ENCODE measurements around the gene FHOD3. TPM values are rescaled to one million over a fixed set of nuclear protein-coding genes. Genes with fewer than 3 reads are reported as not detected.

Gene FHOD3
- total and polyA plus RNA-seq, 9 of the 15 experiments (the other 6 are each of a cell fraction or from before 2014, with no cell fraction given) = 0.11 TPM; not detected in 8

DNA sequence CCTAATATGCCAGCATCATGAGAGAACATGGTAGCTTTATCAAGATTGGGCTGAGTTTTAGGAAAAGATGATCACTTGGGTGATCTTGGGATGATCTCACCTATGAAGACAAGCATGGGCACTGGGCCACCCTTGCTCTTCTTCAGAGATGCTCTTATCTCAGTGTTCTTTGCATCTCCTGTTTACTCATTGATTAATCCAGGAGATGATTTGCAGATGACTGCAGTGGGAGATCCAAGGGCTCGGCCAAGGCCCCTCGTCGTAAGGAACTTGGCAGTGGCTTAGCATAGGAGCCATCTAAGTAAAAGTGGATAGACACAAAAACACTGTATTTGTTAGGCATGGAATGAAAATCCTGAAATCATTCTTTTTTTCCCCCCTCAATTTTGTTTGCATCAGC is 228.4 kb downstream of the FHOD3 start:
- in situ Hi-C loops (cut with MboI) = no loop called here
- Histone ChIP-seq H3K9me3 (replicated peaks; ENCODE audit: control insufficient read depth, insufficient read depth, low read depth, low read length) (no peaks in the 10 kb centered on the region), H4K20me1 (replicated peaks; ENCODE audit: control insufficient read depth, insufficient read depth, low read length) (no peaks in the 10 kb centered on the region), H3K27me3 (ENCODE audit: control insufficient read depth in 2 of 2, insufficient read depth in 2 of 2, low read length in 2 of 2) (peaks cover 0 to 7% of the 10 kb centered on the region in 2 experiments; a peak in 1 of 5 replicates), H3K27ac (ENCODE audit: extremely low read depth, low read depth, low read length) (no peak overlapping the region), H3K9me1 (ENCODE audit: control insufficient read depth, insufficient read depth, low read length) (no peaks in the 10 kb centered on the region), H2AFZ (ENCODE audit: low read depth, low read length) (no peak overlapping the region), H3K4me1 (replicated peaks in 1 of 2; ENCODE audit: control insufficient read depth in 2 of 2, insufficient read depth in 2 of 2, low read length in 2 of 2) (no peaks in the 10 kb centered on the region), H3K9ac (ENCODE audit: insufficient read depth in 1 of 2, low read depth in 2 of 2, low read length in 2 of 2) (no peak overlapping the region), H3K4me3 (no peak overlapping the region), H3K79me2 (ENCODE audit: control insufficient read depth, insufficient read depth, low read length) (no peaks in the 10 kb centered on the region), H3K36me3 (ENCODE audit: control insufficient read depth, insufficient read depth, low read length) (no peaks in the 10 kb centered on the region), H3K4me2 (ENCODE audit: insufficient read depth, low read length) (no peak overlapping the region)
- DNase-seq (ENCODE audit: extremely low read depth in 1 of 4, low spot score in 3 of 4) (no peak), FAIRE-seq (no peak), ATAC-seq (no peak)
- CTCF ChIA-PET (ENCODE audit: low intra/inter-chr PET ratio) = no interaction called here
- TF ChIP-seq CHD1 (IDR thresholded peaks at IDR 0.05; ENCODE audit: low read length) (no peak), ZNF316 (IDR thresholded peaks at IDR 0.05) (peak; percentile 51; the same call in 1 of the 2 replicates)
- TF ChIP-seq, protein P1, sequence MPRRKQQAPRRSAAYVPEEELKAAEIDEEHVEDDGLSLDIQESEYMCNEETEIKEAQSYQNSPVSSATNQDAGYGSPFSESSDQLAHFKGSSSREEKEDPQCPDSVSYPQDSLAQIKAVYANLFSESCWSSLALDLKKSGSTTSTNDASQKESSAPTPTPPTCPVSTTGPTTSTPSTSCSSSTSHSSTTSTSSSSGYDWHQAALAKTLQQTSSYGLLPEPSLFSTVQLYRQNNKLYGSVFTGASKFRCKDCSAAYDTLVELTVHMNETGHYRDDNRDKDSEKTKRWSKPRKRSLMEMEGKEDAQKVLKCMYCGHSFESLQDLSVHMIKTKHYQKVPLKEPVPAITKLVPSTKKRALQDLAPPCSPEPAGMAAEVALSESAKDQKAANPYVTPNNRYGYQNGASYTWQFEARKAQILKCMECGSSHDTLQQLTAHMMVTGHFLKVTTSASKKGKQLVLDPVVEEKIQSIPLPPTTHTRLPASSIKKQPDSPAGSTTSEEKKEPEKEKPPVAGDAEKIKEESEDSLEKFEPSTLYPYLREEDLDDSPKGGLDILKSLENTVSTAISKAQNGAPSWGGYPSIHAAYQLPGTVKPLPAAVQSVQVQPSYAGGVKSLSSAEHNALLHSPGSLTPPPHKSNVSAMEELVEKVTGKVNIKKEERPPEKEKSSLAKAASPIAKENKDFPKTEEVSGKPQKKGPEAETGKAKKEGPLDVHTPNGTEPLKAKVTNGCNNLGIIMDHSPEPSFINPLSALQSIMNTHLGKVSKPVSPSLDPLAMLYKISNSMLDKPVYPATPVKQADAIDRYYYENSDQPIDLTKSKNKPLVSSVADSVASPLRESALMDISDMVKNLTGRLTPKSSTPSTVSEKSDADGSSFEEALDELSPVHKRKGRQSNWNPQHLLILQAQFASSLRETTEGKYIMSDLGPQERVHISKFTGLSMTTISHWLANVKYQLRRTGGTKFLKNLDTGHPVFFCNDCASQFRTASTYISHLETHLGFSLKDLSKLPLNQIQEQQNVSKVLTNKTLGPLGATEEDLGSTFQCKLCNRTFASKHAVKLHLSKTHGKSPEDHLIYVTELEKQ (CRISPR knock-in tag; IDR thresholded peaks at IDR 0.05) = no peak
- no TSS peak for BruUV-seq (replicated peaks)
- intact Hi-C loops (cut with micrococcal nuclease) = no loop called here
- POLR2A ChIA-PET = no interaction called here
- WGBS (ENCODE audit: insufficient coverage, low coverage, missing lambda C conversion rate) = 0% methylated on average over 3 of the region's 3 CpGs

All from K562 (cell line).